GM12891 (cell line): ENCODE measurements around the gene CCL28.
"Not testable (repeated sequence)": the region's sequence is repeated elsewhere in the genome, so short reads cannot be mapped to it uniquely, and the experiment has no call there.

Source experiments
- PAX5 ChIP-seq: IDR thresholded peaks from 2 replicates; pipeline ENCODE4 v1.6.1; 2011; ENCODE audit warnings: low read length, moderate library complexity, mild to moderate bottlenecking; ENCODE audit not compliant: insufficient read depth, severe bottlenecking
- POLR2A ChIP-seq: IDR thresholded peaks from 2 replicates; pipeline ENCODE4 v1.6.1; 2011; ENCODE audit warnings: low read depth, low read length, control low read depth
- POLR2AphosphoS5 ChIP-seq: IDR thresholded peaks from 2 replicates; pipeline ENCODE4 v1.6.1; 2011; ENCODE audit warnings: low read depth, low read length, control low read depth
- POU2F2 ChIP-seq: IDR thresholded peaks from 2 replicates; pipeline ENCODE4 v1.6.1; 2011; ENCODE audit warnings: low read depth, mild to moderate bottlenecking, control low read depth, low read length, moderate library complexity

- not testable (repeated sequence) for TF ChIP-seq POLR2A, POLR2AphosphoS5, POU2F2, PAX5
Measured at GRCh38 chr5:43366680-43367246, 45.4 kb downstream of the CCL28 start.
